GM19324 (cell line): Measurements from ENCODE around the gene CPNE5.

Source experiments
- ATAC-seq: cut with Tn5 transposase; IDR thresholded peaks from one replicate; pipeline ENCODE4 v1.9.1; 2021; ENCODE audit warnings: mild to moderate bottlenecking, moderate library complexity; ENCODE audit not compliant: unreplicated experiment, low FRiP score

CPNE5 gene

DNA sequence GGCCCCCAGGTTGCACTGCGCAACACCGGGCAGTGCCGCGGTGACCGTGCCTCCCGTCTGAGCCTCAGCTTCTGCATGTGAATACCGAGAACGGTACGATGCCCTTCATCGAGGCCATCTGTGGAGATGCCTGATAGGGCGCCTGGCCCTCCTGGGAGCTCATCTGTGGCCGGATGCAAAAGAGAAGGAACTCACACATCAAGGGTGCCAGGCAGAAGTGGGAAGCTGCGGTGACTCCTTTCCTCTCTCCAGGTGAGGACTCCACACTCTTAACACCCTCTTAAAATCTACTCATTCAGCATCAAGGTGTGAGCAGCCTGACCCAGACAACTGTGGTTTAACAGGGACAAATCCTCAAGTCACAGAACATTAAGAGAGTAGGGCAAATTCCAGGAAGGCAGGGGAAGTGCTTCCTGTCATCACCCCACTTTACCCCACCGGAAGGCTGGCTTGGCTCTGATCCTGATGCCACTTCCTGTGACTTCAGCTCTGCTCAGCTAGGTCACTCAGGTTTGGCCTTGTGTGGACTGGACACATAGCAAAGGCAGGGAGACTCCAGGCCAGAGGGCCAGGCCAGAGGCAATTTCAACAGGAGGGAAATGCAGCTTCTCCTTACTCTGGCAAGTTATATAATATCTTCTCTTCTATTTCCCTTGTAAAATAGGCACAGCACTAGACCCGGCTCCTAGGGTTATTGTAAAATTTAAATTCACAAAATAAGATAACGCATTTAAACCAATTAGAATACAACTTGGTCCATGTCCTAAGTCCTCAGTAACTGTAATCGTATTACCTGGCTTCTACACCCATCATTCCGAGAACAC, 69.4 kb downstream of the CPNE5 start:
- ATAC-seq: no peak

DNA sequence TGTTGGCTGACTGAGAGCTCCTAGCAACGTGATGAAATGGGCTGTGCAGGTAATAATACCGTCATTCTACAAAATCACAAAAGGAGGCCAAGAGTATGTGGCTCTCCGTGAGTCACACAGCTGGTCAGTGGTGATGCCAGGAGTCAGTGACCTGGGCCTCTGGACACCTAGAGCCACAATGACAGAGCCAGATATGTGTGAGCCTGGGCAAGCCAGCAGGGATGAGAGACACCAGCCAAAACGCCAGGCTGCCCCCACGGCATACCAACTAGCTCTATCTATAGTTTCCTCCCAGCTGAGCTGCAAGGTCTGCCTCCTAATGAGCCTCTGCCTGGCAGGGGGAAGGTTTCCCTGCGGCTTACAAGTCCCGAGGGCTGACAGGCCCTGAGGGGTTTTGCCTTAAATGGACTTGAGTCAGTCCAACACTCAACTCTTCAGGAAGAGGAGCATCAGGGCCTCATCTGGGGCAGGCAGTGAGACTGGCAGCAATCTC, 70.0 kb downstream of the CPNE5 start:
- ATAC-seq: no peak

DNA sequence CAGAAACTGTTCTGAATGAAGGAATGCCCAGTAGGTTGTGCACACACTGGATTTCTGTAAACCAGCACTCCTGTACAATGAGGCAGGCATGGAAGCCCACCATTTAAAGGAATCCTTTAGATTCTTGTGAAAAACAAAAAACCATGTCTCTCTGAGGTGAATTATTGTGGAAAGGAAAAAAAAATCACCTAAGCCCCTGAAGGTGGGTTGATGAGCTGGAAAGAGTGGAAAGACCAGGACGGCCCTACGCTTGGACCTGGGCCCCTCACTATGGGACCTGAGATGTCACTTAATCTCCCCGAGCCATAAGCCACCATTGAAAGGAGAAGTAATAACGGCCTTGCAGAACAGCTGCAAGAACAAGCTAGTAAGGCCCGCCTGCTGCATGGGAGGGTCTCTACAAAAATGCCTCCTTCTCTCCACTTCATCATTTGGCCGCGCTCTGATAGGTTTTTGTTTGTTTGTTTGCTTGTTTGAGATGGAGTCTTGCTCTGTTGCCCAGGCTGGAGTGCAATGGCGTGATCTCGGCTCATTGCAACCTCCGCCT, 72.8 kb downstream of the CPNE5 start:
- ATAC-seq: no peak

DNA sequence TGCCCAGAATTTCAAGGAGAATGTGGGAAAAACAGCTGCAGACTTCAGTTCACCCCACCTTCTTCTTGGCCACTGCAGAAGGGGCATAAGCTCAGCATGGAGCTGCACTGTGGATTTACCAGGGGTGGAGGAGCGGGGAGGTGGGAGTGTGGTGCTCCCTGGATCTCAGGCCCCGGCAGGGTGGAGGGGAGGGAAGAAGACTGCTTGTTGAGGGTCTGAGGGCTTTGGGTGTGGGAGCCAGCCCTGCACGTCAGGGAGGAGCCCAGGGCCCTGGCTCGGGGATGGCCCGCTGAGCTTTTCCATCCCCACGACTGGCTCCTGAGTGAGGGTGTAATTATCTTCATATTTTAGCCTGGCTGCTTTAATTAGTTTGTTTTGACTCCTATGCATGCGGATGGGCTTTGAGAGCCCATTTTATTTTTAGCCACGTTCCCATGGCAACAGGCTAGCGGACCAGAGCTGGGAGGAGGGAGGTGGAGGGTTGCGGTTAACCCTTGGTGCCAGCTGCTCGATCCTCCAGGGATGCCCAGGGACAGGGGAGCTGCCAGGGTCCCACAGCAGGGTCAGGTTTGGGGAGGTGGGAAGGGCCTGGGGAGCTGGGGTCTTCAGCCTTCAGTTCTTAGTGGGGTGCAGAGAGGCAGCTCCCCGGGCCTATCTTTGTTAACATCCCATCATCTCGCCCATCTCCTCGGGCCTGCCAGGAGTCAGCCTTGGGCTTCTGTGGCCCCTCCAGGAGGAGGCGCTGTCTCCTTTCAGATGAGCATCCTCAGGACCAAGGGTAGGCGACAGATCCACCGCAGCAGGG, 73.4 kb downstream of the CPNE5 start:
- ATAC-seq: peak; percentile 69

DNA sequence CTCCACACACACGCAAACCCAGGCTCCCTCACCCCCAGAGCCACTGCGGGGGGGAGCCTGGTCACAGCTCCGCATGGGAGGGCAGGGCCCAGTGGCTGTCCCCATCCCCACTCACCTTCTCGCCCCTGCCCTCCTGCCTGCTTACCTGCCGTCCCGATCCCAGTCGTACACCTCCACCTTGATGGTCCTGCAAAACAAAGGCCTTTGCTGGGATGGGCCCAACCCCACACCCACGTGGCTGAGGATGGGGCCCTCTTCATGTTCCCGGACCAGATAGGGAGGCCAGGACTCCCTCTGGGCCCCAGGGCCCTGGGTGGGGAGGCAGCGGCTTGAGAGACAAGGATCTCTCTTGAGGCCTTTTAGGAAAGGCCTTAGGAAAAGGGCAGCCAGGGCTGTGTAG, 74.1 kb downstream of the CPNE5 start:
- no peak for ATAC-seq

DNA sequence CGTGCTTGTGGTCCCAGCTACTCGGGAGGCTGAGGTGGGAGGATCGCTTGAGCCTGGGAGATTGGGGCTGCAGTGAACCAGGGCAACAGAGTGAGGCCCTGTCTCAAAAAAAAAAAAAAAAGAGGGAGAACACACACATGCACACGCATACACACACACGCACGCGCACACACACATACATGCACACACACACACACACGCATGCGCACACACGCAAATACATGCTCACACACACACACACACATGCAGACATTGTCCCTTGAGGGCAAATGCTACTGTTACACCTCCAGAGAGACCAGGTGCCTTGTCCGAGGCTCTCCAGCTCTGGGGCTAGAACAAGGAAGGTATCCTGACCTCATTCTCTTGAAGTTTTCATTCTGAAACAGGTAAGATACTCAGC, 77.1 kb downstream of the CPNE5 start:
- no peak for ATAC-seq

DNA sequence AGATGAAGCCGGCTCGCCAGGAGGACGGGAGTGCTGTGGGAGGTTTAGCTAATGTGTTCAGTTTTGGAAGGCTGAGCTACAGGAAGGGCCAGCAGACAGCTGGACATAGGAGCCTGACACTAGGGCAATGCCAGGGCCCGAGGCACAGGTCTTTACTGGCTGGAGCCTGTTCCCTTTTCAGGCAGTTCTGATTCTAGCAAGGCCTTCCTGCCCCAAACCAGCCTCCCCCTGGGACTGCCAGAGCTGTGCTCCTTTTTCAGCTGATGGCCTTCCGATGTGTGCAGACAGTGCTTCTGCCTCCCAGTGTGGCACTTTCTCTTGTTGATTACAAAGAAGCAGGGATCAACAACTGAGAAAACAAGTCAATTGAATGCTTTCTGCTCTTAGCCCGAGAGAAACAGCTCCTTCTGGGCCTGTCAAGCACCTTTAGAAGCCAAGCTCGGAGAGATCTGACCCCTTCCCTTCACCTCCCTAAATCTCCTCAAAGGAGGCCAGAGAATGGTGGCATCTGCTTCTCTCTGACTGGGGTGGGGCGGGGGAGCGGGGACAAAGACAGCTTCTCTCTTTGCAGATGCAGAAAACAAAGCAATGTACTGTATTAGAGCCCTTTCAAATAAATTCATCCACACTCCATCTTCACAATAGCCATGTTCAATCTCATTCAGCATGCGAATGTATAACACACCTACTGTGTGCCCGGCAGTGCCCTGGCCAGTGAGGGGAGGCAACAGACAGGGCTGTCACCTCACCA, 78.4 kb downstream of the CPNE5 start:
- ATAC-seq: no peak

DNA sequence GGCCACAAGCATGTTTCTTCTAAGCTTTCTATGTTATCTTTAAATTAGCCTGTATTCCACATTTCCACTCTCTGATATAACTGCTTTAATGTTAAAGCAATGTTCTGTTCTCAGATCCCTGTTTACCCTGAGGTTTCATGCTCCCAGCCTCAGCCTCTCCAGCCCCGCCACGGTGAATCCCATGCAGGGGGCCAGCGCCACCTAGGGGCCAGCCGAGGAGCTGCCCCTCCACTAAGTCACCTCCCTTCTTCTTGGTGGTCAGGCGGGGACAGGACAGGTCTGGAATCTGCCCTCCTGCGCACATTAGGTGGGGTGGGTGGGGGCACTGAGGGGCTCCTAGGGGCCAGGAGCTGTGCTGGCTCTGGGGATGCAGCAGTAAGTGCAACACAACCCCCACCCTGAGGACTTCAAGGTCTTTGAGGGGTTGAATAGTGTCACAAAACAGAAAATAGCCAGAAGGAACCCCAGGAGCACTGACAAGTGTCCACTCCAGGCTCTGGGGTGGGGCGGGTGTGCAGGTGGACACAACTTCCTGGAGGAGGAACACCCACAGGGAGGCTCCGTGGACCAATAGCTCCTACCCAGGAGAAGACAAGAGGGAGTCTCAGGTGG, 80.0 kb downstream of the CPNE5 start:
- ATAC-seq: no peak

DNA sequence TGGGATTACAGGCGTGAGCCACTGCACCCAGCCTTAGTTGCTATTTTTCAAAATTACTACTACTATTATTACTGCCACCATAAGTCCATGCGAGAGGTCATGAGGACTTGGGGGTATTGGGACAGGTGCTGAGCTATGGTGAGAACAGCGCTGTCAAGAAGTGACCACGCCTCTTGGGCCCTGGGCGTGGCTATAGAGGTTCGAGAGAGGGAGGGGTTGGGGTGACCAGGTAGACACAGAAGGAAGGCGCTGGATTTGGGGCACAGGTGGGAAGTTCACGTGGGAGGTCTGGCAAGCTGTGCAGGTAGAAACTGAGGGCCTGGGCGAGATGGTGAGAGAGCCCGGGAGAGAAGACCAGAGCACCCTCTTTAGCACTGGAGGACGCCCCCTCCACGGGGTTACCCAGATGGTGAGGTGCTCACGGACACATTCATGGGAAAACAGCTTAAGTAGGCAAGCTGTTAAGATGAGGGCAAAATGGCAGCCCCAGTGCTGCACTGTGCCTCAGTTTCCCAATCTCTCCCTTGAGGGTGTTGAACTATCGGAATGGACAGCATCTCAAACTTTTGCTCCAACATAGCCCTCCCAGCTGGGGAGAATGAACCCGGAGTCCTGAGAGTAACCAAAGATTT, 80.6 kb downstream of the CPNE5 start:
- no peak for ATAC-seq

DNA sequence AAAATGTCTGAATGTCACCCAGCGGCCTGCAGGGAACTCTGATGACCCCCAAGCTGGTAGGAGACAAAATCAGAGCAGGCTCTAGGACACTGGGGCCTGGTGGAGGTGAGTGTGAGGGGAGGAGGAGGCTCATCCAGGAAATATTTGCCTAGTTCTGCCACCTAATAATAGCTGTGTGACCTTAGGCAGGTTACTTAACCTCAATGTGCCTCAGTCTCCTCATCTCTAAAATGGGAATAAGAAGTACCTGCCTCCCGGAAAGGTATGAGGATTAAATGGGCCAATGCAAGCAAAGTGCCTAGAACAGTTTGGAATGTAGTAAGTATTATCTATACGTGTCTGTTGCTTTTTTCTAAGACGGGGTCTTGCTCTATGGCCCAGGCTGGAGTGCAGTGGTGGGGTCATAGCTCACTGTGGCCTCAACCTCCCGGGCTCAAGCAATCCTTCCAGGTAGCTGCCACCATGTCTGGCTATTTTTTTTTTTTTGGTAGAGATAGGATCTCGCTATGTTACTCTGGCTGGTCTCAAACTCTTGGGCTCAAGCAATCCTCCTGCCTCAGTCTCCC, 81.2 kb downstream of the CPNE5 start:
- no peak for ATAC-seq

DNA sequence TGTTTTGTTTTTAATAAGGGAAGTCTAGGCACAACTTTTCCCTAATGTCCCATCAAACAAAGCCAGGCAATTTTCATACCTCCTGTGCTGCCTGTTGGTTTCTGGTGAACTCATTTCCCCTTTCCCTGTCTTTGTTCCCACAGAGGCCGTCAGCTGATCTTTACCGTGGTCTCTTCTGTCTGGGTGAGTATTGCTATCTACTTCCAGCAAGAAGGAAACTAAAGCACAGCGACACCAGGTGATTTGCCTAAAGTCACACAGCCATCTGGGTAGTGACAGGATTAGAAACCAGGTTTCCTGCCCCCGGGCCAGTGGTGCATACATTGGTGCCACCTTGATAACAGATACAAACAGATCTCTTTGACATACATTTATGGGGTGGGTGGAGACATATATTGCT, 82.0 kb downstream of the CPNE5 start:
- no peak for ATAC-seq

DNA sequence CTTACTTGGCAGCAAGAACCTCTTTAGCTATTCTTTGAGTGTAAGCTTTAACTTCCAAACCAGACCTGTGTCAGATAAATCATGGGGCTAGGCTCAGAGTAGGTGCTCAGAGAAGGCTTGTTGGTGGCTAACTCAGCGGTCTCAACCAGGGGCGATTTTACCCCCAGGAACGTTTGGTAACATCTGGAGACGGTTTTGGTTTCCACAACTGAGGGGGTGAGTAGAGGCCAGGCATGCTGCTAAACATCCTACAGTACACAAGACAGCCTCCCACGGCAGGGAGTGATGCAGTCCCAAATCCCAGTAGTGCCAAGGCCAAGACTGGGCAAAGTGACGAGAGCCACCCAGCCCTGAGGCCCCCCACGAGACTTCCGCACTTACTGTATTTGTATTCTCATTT, 82.5 kb downstream of the CPNE5 start:
- no peak for ATAC-seq

DNA sequence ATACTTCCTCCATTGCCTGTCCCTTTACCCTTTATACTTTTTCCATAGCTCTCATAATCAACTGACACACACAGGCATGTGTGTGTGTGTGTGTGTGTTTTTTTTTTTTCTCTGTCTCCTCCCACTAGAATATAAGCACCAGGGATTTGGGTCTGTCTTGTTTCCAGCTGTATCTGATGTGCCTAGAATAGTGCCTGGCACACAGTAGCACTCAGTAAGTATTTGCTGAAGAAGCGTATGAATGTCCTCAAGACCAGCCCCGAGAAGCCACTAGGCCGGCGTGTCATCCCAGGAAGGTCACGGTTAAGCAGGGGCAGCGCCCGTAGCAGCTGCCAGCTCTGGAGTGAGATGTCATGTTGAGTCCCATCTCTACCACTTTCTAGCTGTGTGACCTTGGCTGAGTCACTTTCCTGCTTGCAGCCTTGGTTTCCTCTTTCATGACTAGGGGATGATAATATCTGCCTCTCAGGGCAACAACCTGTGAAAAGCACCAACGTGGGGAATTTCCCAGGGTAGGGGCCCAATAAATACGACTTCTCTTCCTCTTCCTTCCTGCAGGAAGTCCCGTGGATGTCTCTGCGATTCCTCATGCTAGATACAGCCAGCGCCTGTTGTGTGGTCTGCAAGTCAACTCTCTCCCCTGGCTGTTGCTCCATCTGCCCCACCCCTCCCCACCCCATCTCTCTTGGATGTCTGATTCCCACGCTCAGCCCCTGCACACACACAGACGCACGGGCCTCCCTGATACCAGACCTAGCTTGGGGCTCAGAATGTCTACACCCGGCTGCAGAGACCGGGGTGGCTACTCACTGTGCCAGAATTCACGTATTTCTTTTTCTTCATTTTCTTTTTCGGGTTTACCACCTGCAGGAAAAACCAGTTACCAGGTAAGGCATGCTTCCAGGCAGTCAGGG, 83.6 kb downstream of the CPNE5 start:
- ATAC-seq: no peak

DNA sequence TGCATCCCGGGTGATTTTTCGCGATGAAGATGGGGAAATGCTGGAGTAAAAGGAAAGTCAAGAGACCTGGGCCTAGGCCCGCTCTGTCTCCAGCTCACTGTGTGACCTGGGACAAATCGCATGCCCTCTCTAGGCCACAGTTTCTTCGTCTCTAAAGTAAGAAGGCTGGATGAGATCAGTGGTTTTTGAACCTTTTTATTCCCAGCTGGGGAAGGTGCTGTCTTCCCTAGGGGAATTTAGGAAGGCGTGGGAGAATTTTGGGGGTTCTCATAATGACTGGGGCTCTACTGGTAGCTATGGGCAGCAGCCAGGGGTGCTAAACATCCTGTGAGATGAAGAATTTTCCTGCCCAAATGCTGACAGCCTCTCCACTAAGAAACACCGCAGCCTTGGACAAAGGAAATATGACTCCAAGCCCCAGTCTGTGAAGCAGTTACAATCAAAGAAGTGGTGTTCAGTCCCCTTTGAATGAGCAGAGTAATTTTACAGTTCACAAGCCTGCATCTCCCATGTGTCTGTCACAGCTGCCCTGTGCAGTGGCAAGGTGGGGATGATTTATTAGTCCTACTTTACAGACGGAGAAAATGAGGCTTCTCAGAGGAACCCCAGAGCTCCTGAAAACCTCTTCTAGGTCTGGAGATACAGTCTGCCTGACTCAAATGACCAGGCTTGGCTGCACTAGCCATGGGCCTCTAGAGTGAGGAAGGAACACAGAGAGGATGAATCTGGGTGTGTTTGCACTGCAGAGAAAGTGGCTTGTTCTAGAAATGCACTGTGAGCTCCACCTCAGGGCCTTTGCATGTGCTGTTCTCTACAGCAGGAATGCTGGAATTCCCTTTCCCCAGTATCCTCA, 84.4 kb downstream of the CPNE5 start:
- ATAC-seq: no peak

DNA sequence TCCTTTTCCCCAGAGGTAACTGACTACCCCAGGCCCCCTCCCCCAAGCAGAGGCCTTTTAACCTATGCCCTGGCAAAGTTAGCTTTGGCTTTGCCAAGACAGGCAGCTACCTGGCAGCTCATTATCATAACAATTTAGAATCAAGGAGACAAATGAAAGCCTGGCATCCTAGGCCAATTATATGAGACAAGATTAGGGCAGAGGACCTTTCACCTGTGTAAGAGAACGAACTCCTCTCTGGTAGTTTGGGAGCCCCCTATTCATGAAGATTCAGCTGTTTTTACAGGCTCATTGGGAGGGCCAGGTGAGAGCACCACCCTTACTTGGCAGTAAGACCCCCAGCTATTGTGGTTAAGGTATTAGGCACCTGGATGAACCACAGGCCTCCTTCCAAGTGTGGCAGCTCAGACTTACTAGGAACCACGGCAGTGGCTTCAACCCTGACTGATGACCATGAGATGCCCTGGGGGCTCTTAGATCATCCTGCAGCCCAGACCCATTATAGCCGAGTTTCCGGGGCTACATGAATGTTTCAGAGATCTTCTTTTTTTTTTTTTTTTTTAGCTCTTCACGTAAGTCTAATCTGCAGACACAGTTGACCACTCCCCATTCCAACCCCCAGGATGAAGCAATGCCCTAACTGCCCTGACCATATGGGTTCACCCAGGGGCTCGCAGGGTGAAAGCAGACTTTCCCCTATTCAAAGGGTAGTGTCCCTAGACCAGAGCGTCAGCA, 85.4 kb downstream of the CPNE5 start:
- ATAC-seq: no peak

DNA sequence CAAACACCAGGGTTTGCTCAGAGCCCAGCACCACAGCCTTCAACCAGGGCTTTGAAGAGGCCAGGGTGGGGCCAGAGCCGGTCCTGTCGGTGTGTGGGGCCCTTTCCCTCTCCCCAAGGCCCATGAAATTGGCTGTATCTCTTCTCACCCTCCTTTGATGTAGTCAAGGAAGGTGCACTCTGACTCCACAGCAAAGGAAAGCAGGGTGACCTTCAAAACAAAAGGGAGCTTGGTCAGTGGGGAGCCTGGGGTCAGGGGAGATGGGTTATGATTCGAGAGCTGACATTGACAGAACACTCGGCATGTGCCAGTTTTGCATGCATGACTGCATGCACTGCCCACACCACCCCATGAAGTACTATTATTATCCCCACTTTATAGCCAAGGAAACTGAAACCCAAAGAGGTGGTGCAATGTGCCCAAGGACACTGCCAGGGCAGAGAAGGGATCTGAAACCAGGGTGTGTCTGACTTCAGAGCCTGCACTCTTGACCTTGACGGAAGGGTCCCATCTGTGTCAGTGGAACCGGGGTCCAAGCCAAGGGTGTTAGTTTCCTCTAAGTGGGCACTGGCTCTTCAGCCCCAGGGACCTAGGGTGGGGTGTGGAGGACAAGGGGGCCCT, 86.2 kb downstream of the CPNE5 start:
- ATAC-seq: peak; percentile 55
